Cardiac muscle cell (in vitro differentiated cells and primary cell): ENCODE data around the gene LCE3D. TPM values are rescaled to one million over a fixed set of nuclear protein-coding genes. Genes with fewer than 3 reads are reported as not detected.
"Not testable (repeated sequence)": the region's sequence is repeated elsewhere in the genome, so short reads cannot be mapped to it uniquely, and the experiment has no call there.

Experiments
- DNase-seq, 2 donors: peaks; one replicate each; pipeline versions ENCODE4 v3.0.0 to v3.0.0-alpha.2; 2010 to 2017; ENCODE audit warnings: low read depth in 1 of 2, low spot score in 1 of 2
- H3K27ac ChIP-seq: fragments of 200-600 bp; sonication (generic); 2 replicates; pipeline ENCODE4 v1.5.1; 2016
- H3K27me3 ChIP-seq: fragments of 200-600 bp; sonication (generic); 2 replicates; pipeline ENCODE4 v1.6.0; 2016; ENCODE audit warnings: control low read depth
- H3K36me3 ChIP-seq: fragments of 200-600 bp; sonication (generic); 2 replicates; pipeline ENCODE4 v1.5.1; 2016; ENCODE audit warnings: control low read depth
- H3K4me1 ChIP-seq: fragments of 200-600 bp; sonication (generic); 2 replicates; pipeline ENCODE4 v1.8.1; 2017; ENCODE audit warnings: low read depth, mild to moderate bottlenecking, mixed run types
- H3K4me3 ChIP-seq: fragments of 200-600 bp; sonication (generic); 2 replicates; pipeline ENCODE4 v1.5.1; 2016; ENCODE audit warnings: mild to moderate bottlenecking
- H3K9me3 ChIP-seq: fragments of 200-600 bp; sonication (generic); 2 replicates; pipeline ENCODE4 v1.5.1; 2017; ENCODE audit warnings: low read depth, mild to moderate bottlenecking, control low read depth
- CTCF ChIP-seq: IDR thresholded peaks from 2 replicates; pipeline ENCODE4 v1.5.1; 2012; ENCODE audit warnings: low read depth, mild to moderate bottlenecking, low read length
- polyA plus RNA-seq: library from polyadenylated mRNA; unstranded; fragments of >200 nt; fragmentation: Nextera tagmentation; extraction: Ambion mirVana; gene quantifications from 2 replicates; pipeline ENCODE4 v1.2.1, GENCODE V29; 2016
- total RNA-seq: library from RNA; depleted of rRNA; stranded (reverse); fragments of >200 nt; gene quantifications from 2 replicates; pipeline ENCODE4 v1.2.3, GENCODE V29; 2016

LCE3D gene
- total and polyA plus RNA-seq, 2 experiments from 2014 or later: not detected

GRCh38 chr1:152613511-152613910 is 33.2 kb upstream of the LCE3D start, which contains the start of gene LCE3B:
TSS of gene LCE3B (plus strand) at chr1:152613811. CDS start at chr1:152613811, 0 bp downstream.
- DNase-seq: no peak
- Histone ChIP-seq H3K4me3 (no peak within 1 kb of the TSS), H3K36me3 (no peaks in the 10 kb centered on the region), H3K4me1 (no peaks in the 10 kb centered on the region), H3K9me3 (peaks cover 4% of the 10 kb centered on the region), H3K27me3 (no peaks in the 10 kb centered on the region), H3K27ac (no peak within 1 kb of the TSS)
- no peak for TF ChIP-seq CTCF

- no peak within 1 kb of the TSS for H3K27ac ChIP-seq
- no peak for DNase-seq
- H3K9me3 ChIP-seq: no peaks in the 10 kb centered on the region
- H3K27me3 ChIP-seq: no peaks in the 10 kb centered on the region
- H3K36me3 ChIP-seq: no peaks in the 10 kb centered on the region
- TF ChIP-seq CTCF: no peak
- H3K4me3 ChIP-seq: no peak within 1 kb of the TSS
- H3K4me1 ChIP-seq: no peaks in the 10 kb centered on the region
These were observed 19.6 kb upstream of the LCE3D start, which contains the start of gene LCE3C for GRCh38 chr1:152599934-152600333. TSS of gene LCE3C (plus strand) at chr1:152600234. CDS start at chr1:152600732, 498 bp downstream.

- no peaks in the 10 kb centered on the region for H3K36me3 ChIP-seq
- no peaks in the 10 kb centered on the region for H3K9me3 ChIP-seq
- no peaks in the 10 kb centered on the region for H3K4me1 ChIP-seq
- H3K27me3 ChIP-seq: no peaks in the 10 kb centered on the region
- no peak for TF ChIP-seq CTCF
- no peak overlapping the region for H3K27ac ChIP-seq
- H3K4me3 ChIP-seq: no peak overlapping the region
- no peak for DNase-seq
These were observed 16.7 kb upstream of the LCE3D start for GRCh38 chr1:152596986-152597385.

- no peaks in the 10 kb centered on the region for H3K36me3 ChIP-seq
These were observed 5.3 kb upstream of the LCE3D start for GRCh38 chr1:152585586-152585985.

GRCh38 chr1:152582647-152583046 is 2.3 kb upstream of the LCE3D start:
- no peaks in the 10 kb centered on the region for H3K9me3 ChIP-seq
- H3K4me3 ChIP-seq: no peak overlapping the region
- DNase-seq: no peak
- no peak for TF ChIP-seq CTCF
- no peaks in the 10 kb centered on the region for H3K27me3 ChIP-seq
- no peaks in the 10 kb centered on the region for H3K4me1 ChIP-seq
- no peak overlapping the region for H3K27ac ChIP-seq
- H3K36me3 ChIP-seq: no peaks in the 10 kb centered on the region

More at GRCh38 chr1:152585586-152585985, 5.3 kb upstream of the LCE3D start:
- no peaks in the 10 kb centered on the region for H3K27me3 ChIP-seq
- H3K4me1 ChIP-seq: no peaks in the 10 kb centered on the region
- TF ChIP-seq CTCF: no peak
- H3K9me3 ChIP-seq: no peaks in the 10 kb centered on the region
- no peak for DNase-seq
- H3K27ac ChIP-seq: no peak overlapping the region
- no peak overlapping the region for H3K4me3 ChIP-seq

GRCh38 chr1:152579526-152579925 is 790 bp downstream of the LCE3D start:
- not testable (repeated sequence) for H3K36me3 ChIP-seq, DNase-seq, H3K4me1 ChIP-seq, H3K4me3 ChIP-seq, H3K27ac ChIP-seq, H3K27me3 ChIP-seq, H3K9me3 ChIP-seq
